Measurements from ENCODE around the gene ZFAND5. TPM values are rescaled to one million over a fixed set of nuclear protein-coding genes. Genes with fewer than 3 reads are reported as not detected.

The ZFAND5 gene
- polyA plus RNA-seq, 1 of the 3 experiments (the other 2 are of a cell fraction) = 58.8 TPM

GRCh38 chr9:72315089-72315509 lies 49.9 kb downstream of the ZFAND5 start:
- no peak overlapping the region for H3K9ac ChIP-seq
- ChIA-PET CTCF (interaction anchor here (0.8 to 1.8 kb wide), 2 partner anchors 22 to 34 kb away, joined by 3 to 10 read pairs; no protein-coding TSS in a partner anchor), POLR2A (no interaction called here)
- H3K9me2 ChIP-seq = no peaks in the 10 kb centered on the region
- H3K4me2 ChIP-seq = no peak overlapping the region
- 2% methylated on average over 4 of the region's 5 CpGs for WGBS (ENCODE audit: low lambda C conversion rate)
- H3K36me3 ChIP-seq (replicated peaks in 1 of 2; ENCODE audit: control insufficient read depth in 1 of 2, insufficient read depth in 2 of 2, low read length in 1 of 2) = no peaks in the 10 kb centered on the region
- peaks cover 0 to 2% of the 10 kb centered on the region in 2 experiments; a peak in 1 of 4 replicates for H3K4me1 ChIP-seq (ENCODE audit: control insufficient read depth in 1 of 2, insufficient read depth in 2 of 2, low read depth in 1 of 2, low read length in 1 of 2)
- peaks cover 3% of the 10 kb centered on the region for H3F3A ChIP-seq (replicated peaks; ENCODE audit: insufficient read depth)
- H4K20me1 ChIP-seq (ENCODE audit: insufficient read depth) = no peaks in the 10 kb centered on the region
- TF ChIP-seq YY1 (IDR thresholded peaks at IDR 0.05; ENCODE audit: low read depth) (no peak), RXRA (IDR thresholded peaks at IDR 0.05; ENCODE audit: borderline replicate concordance, low read depth) (no peak), MAX (IDR thresholded peaks at IDR 0.05; ENCODE audit: low read depth) (no peak), NFIC (IDR thresholded peaks at IDR 0.05; ENCODE audit: borderline replicate concordance) (no peak), CTCF (IDR thresholded peaks at IDR 0.05) (no peak), JUND (IDR thresholded peaks at IDR 0.05) (no peak), RFX5 (IDR thresholded peaks at IDR 0.05; ENCODE audit: low read length) (no peak), FOXJ3 (CRISPR knock-in tag; IDR thresholded peaks at IDR 0.05) (no peak), TAF1 (IDR thresholded peaks at IDR 0.05; ENCODE audit: borderline replicate concordance, low read depth, low read length) (no peak), EZH2phosphoT487 (IDR thresholded peaks at IDR 0.05; ENCODE audit: borderline replicate concordance, low read depth) (no peak), ZBTB33 (IDR thresholded peaks at IDR 0.05; ENCODE audit: borderline replicate concordance, low read depth) (no peak), IRF3 (IDR thresholded peaks at IDR 0.05; ENCODE audit: low read depth, low read length) (no peak), REST (IDR thresholded peaks at IDR 0.05; ENCODE audit: low read depth, low read length) (no peak), NRF1 (IDR thresholded peaks at IDR 0.05; ENCODE audit: low read depth, low read length) (no peak), RAD21 (IDR thresholded peaks at IDR 0.05; ENCODE audit: low read length) (no peak), FOSL2 (IDR thresholded peaks at IDR 0.05; ENCODE audit: borderline replicate concordance, low read depth) (no peak), POLR2AphosphoS5 (IDR thresholded peaks at IDR 0.05; ENCODE audit: low read depth, low read length) (no peak), TEAD4 (IDR thresholded peaks at IDR 0.05; ENCODE audit: borderline replicate concordance, insufficient read depth) (no peak), MXI1 (IDR thresholded peaks at IDR 0.05; ENCODE audit: low read depth, low read length) (no peak)
- no peak overlapping the region for H2AFZ ChIP-seq (ENCODE audit: low read depth)
- 0 out of 2 replicates have a peak, but pooled peaks cover 5% of the 10 kb centered on the region for H3K27me3 ChIP-seq (ENCODE audit: insufficient read depth)
- H3K27ac ChIP-seq (ENCODE audit: low read depth in 2 of 2, low read length in 1 of 2) = no peak overlapping the region
- no peaks in the 10 kb centered on the region for H3K79me2 ChIP-seq (ENCODE audit: insufficient read depth)
- no peak overlapping the region for H3K4me3 ChIP-seq (ENCODE audit: low read depth in 2 of 2, low read length in 1 of 2)
- no peaks in the 10 kb centered on the region for H3K9me3 ChIP-seq
- DNase-seq = no peak
